ENCODE measurements around the gene HHIPL1.

Gene HHIPL1

GRCh38 chr14:99643343-99643742, 1.6 kb upstream of the HHIPL1 start:
- Histone ChIP-seq H3K27me3 (ENCODE audit: control insufficient read depth, low read length) (no peaks in the 10 kb centered on the region), H3K79me2 (ENCODE audit: control insufficient read depth, low read length) (no peaks in the 10 kb centered on the region), H3K4me1 (ENCODE audit: control insufficient read depth, low read length) (no peaks in the 10 kb centered on the region), H3K36me3 (ENCODE audit: control insufficient read depth, low read length) (no peaks in the 10 kb centered on the region), H3K9me2 (replicated peaks; ENCODE audit: control insufficient read depth, low read length) (no peaks in the 10 kb centered on the region), H3K4me2 (ENCODE audit: low read length) (no peak overlapping the region), H4K20me1 (ENCODE audit: control insufficient read depth, insufficient read depth, low read depth, low read length) (no peaks in the 10 kb centered on the region), H3K4me3 (ENCODE audit: low read length) (no peak overlapping the region), H3F3A (ENCODE audit: control insufficient read depth, insufficient read depth) (no peaks in the 10 kb centered on the region), H3K9me3 (ENCODE audit: control insufficient read depth, insufficient read depth, low read length) (no peaks in the 10 kb centered on the region), H3K27ac (ENCODE audit: low read depth, low read length) (no peak overlapping the region)
- TF ChIP-seq CTCF (IDR thresholded peaks at IDR 0.05; ENCODE audit: low read depth, low read length, poor library complexity, severe bottlenecking) (no peak), EZH2phosphoT487 (IDR thresholded peaks at IDR 0.05; ENCODE audit: borderline replicate concordance, low read length) (no peak)

GRCh38 chr14:99644035-99644587, 818 bp upstream of the HHIPL1 start:
- H3K79me2 ChIP-seq (ENCODE audit: control insufficient read depth, low read length): no peaks in the 10 kb centered on the region
- H3K27ac ChIP-seq (ENCODE audit: low read depth, low read length): no peak overlapping the region
- no peak overlapping the region for H3K4me3 ChIP-seq (ENCODE audit: low read length)
- H3K4me2 ChIP-seq (ENCODE audit: low read length): no peak overlapping the region
- no peaks in the 10 kb centered on the region for H3K36me3 ChIP-seq (ENCODE audit: control insufficient read depth, low read length)
- TF ChIP-seq EZH2phosphoT487 (IDR thresholded peaks at IDR 0.05; ENCODE audit: borderline replicate concordance, low read length): no peak
- no peak for TF ChIP-seq CTCF (IDR thresholded peaks at IDR 0.05; ENCODE audit: low read depth, low read length, poor library complexity, severe bottlenecking)
- H3K27me3 ChIP-seq (ENCODE audit: control insufficient read depth, low read length): no peaks in the 10 kb centered on the region
- H4K20me1 ChIP-seq (ENCODE audit: control insufficient read depth, insufficient read depth, low read depth, low read length): no peaks in the 10 kb centered on the region
- H3K9me2 ChIP-seq (replicated peaks; ENCODE audit: control insufficient read depth, low read length): no peaks in the 10 kb centered on the region
- no peaks in the 10 kb centered on the region for H3F3A ChIP-seq (ENCODE audit: control insufficient read depth, insufficient read depth)
- H3K4me1 ChIP-seq (ENCODE audit: control insufficient read depth, low read length): no peaks in the 10 kb centered on the region
- no peaks in the 10 kb centered on the region for H3K9me3 ChIP-seq (ENCODE audit: control insufficient read depth, insufficient read depth, low read length)

GRCh38 chr14:99645545-99646505, 896 bp downstream of the HHIPL1 start:
- H3K36me3 ChIP-seq (ENCODE audit: control insufficient read depth, low read length): no peaks in the 10 kb centered on the region
- no peaks in the 10 kb centered on the region for H3K9me3 ChIP-seq (ENCODE audit: control insufficient read depth, insufficient read depth, low read length)
- no peaks in the 10 kb centered on the region for H3K79me2 ChIP-seq (ENCODE audit: control insufficient read depth, low read length)
- no peaks in the 10 kb centered on the region for H3F3A ChIP-seq (ENCODE audit: control insufficient read depth, insufficient read depth)
- no peaks in the 10 kb centered on the region for H4K20me1 ChIP-seq (ENCODE audit: control insufficient read depth, insufficient read depth, low read depth, low read length)
- no peak overlapping the region for H3K4me2 ChIP-seq (ENCODE audit: low read length)
- no peaks in the 10 kb centered on the region for H3K4me1 ChIP-seq (ENCODE audit: control insufficient read depth, low read length)
- TF ChIP-seq CTCF (IDR thresholded peaks at IDR 0.05; ENCODE audit: low read depth, low read length, poor library complexity, severe bottlenecking): no peak
- no peak for TF ChIP-seq EZH2phosphoT487 (IDR thresholded peaks at IDR 0.05; ENCODE audit: borderline replicate concordance, low read length)
- no peak overlapping the region for H3K27ac ChIP-seq (ENCODE audit: low read depth, low read length)
- no peak overlapping the region for H3K4me3 ChIP-seq (ENCODE audit: low read length)
- H3K27me3 ChIP-seq (ENCODE audit: control insufficient read depth, low read length): no peaks in the 10 kb centered on the region
- no peaks in the 10 kb centered on the region for H3K9me2 ChIP-seq (replicated peaks; ENCODE audit: control insufficient read depth, low read length)

Data from DOHH2 (cell line).